Activated T-cell treated with anti-CD3 and anti-CD28 coated beads, Interleukin-2, amount 50 U/mL, for 1 hour (primary cell): ENCODE results near the gene RHOBTB3.

Source experiments
- DNase-seq: peaks from one replicate; pipeline ENCODE4 v3.0.0-alpha.2; 2020

The RHOBTB3 gene

GRCh38 chr5:95843733-95844223, 112.6 kb downstream of the RHOBTB3 start:
- no peak for DNase-seq

DNA sequence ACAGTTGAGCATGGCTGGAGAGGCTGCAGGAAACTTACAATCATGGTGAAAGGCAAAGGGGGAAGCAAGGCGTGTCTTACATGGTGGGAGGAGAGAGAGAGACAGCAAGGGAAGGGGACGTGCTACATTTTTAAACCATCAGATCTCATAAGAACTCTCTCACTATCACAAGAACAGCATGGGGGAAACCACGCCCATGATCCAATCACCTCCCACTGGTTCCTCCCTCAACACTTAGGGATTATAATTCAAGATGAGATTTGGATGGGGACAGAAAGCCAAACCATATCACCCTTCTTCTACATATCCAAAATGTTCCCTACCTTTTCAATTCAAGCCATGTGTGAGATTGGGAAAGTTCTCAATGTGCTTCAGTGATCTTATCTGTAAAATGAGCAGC, 114.3 kb downstream of the RHOBTB3 start:
- DNase-seq: no peak
